Kidney epithelial cell (primary cell): ENCODE measurements around the gene AIF1. TPM values are rescaled to one million over a fixed set of nuclear protein-coding genes. Genes with fewer than 3 reads are reported as not detected.

Experiments
- DNase-seq: peaks from one replicate; pipeline ENCODE4 v3.0.0-alpha.2; 2010; ENCODE audit warnings: low read depth
- H3K27me3 ChIP-seq: 2 replicates; pipeline ENCODE4 v1.6.0; 2011; ENCODE audit warnings: low read length; ENCODE audit not compliant: control insufficient read depth, insufficient read depth
- H3K36me3 ChIP-seq: 2 replicates; pipeline ENCODE4 v1.5.1; 2011; ENCODE audit warnings: low read length; ENCODE audit not compliant: control insufficient read depth, insufficient read depth
- H3K4me3 ChIP-seq: 2 replicates; pipeline ENCODE4 v1.5.1; 2011; ENCODE audit warnings: low read depth, mild to moderate bottlenecking, control low read depth, low read length
- CTCF ChIP-seq: IDR thresholded peaks from 2 replicates; pipeline ENCODE4 v1.5.1; 2011; ENCODE audit warnings: mild to moderate bottlenecking, moderate library complexity, low read length, control low read depth, inconsistent platforms; ENCODE audit not compliant: insufficient read depth, poor library complexity, severe bottlenecking
- total RNA-seq: library from RNA; depleted of rRNA; stranded (reverse); fragments of >200 nt; gene quantifications from 2 replicates; pipeline ENCODE4 v1.2.3, GENCODE V29; 2015

AIF1 gene
- total RNA-seq, 1 donor from 2014 or later: 0.33 TPM

- H3K36me3 ChIP-seq: peaks cover 9% of the 10 kb centered on the region
- no peak for TF ChIP-seq CTCF
- DNase-seq: no peak
- H3K27me3 ChIP-seq: no peaks in the 10 kb centered on the region
- H3K4me3 ChIP-seq: no peak overlapping the region
Observed at GRCh38 chr6:31630177-31630934, 15.3 kb downstream of the AIF1 start.

GRCh38 chr6:31631209-31631608 is 16.2 kb downstream of the AIF1 start:
- H3K36me3 ChIP-seq: peaks cover 6% of the 10 kb centered on the region
- TF ChIP-seq CTCF: no peak
- no peak for DNase-seq

GRCh38 chr6:31631681-31632278 is 16.7 kb downstream of the AIF1 start:
- TF ChIP-seq CTCF: no peak
- no peak overlapping the region for H3K4me3 ChIP-seq
- no peak for DNase-seq
- no peaks in the 10 kb centered on the region for H3K27me3 ChIP-seq
- peaks cover 6% of the 10 kb centered on the region for H3K36me3 ChIP-seq

More at GRCh38 chr6:31631209-31631608, 16.2 kb downstream of the AIF1 start:
- H3K27me3 ChIP-seq: no peaks in the 10 kb centered on the region
- H3K4me3 ChIP-seq: no peak overlapping the region

- H3K27me3 ChIP-seq: no peaks in the 10 kb centered on the region
- H3K36me3 ChIP-seq: peaks cover 6% of the 10 kb centered on the region
- no peak overlapping the region for H3K4me3 ChIP-seq
Observed at GRCh38 chr6:31632279-31632946, 17.4 kb downstream of the AIF1 start.

GRCh38 chr6:31633447-31633846 is 18.4 kb downstream of the AIF1 start:
- TF ChIP-seq CTCF: no peak
- Histone ChIP-seq H3K4me3 (no peak overlapping the region), H3K27me3 (no peaks in the 10 kb centered on the region), H3K36me3 (peaks cover 7% of the 10 kb centered on the region)
- no peak for DNase-seq

More at GRCh38 chr6:31632279-31632946, 17.4 kb downstream of the AIF1 start:
- no peak for DNase-seq
- no peak for TF ChIP-seq CTCF
